BE2C (cell line): Measurements from ENCODE around the gene RADIL.

Experiments
- DNase-seq: peaks from one replicate; pipeline ENCODE4 v3.0.0-alpha.2; 2020
- H3K27me3 ChIP-seq: fragments of 250-450 bp; sonication (Bioruptor Pico); 2 replicates; pipeline ENCODE4 v1.5.1; 2020; ENCODE audit warnings: mild to moderate bottlenecking
- H3K36me3 ChIP-seq: fragments of 250-450 bp; sonication (Bioruptor Pico); 2 replicates; pipeline ENCODE4 v1.5.1; 2020; ENCODE audit warnings: mild to moderate bottlenecking
- H3K4me1 ChIP-seq: fragments of 250-450 bp; sonication (Bioruptor Pico); 2 replicates; pipeline ENCODE4 v1.5.1; 2020
- H3K4me3 ChIP-seq: 2 replicates; pipeline ENCODE4 v1.5.1; 2011; ENCODE audit warnings: low read depth, low read length
- H3K9me3 ChIP-seq: fragments of 250-450 bp; sonication (Bioruptor Pico); 2 replicates; pipeline ENCODE4 v1.5.1; 2020
- TF ChIP-seq, protein P1 (sequence below): IDR thresholded peaks from 2 replicates; pipeline ENCODE4 v1.5.1; 2012; ENCODE audit warnings: mild to moderate bottlenecking, low read depth, low read length

Gene RADIL

DNA sequence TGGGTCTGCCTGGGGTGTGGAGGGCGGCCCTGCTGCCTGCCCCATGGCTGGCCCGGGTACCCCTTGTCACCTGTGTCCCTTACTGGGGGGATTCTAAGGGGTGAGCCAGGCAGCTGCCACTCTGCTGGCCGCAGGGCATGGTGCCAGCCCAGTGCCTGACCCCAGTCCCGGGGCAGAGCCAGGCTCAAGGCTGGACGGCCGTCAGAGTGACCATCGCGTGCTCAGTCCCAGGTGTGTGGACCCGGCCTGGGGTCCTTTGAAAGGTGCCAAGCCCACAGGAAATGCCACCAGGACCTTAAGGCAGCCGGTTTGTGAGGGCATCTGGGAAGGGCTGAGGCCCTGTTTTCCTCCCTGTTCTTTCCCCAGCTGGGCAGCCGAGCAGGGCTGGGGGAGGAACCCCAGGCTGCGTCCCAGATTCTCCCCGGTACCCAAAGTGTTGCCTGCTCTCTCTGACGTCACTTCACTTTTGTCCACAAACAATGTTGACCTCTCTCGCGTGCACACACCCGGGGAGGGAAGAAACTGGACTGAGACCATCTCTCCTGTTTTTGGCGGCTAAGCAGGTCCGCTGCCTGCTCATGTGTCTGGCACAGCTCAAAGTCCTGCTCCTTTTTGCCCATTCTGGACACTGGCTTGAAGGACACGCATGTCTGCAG, 59.3 kb downstream of the RADIL start:
- Histone ChIP-seq H3K27me3 (no peaks in the 10 kb centered on the region), H3K4me1 (no peaks in the 10 kb centered on the region), H3K36me3 (no peaks in the 10 kb centered on the region), H3K9me3 (no peaks in the 10 kb centered on the region), H3K4me3 (no peak overlapping the region)
- DNase-seq = no peak
- TF ChIP-seq, protein P1, sequence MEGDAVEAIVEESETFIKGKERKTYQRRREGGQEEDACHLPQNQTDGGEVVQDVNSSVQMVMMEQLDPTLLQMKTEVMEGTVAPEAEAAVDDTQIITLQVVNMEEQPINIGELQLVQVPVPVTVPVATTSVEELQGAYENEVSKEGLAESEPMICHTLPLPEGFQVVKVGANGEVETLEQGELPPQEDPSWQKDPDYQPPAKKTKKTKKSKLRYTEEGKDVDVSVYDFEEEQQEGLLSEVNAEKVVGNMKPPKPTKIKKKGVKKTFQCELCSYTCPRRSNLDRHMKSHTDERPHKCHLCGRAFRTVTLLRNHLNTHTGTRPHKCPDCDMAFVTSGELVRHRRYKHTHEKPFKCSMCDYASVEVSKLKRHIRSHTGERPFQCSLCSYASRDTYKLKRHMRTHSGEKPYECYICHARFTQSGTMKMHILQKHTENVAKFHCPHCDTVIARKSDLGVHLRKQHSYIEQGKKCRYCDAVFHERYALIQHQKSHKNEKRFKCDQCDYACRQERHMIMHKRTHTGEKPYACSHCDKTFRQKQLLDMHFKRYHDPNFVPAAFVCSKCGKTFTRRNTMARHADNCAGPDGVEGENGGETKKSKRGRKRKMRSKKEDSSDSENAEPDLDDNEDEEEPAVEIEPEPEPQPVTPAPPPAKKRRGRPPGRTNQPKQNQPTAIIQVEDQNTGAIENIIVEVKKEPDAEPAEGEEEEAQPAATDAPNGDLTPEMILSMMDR = no peak

GRCh38 chr7:4823441-4824119, 59.9 kb downstream of the RADIL start:
- no peaks in the 10 kb centered on the region for H3K36me3 ChIP-seq
- TF ChIP-seq, protein P1 = no peak
- H3K9me3 ChIP-seq = no peaks in the 10 kb centered on the region
- H3K27me3 ChIP-seq = no peaks in the 10 kb centered on the region
- H3K4me1 ChIP-seq = no peaks in the 10 kb centered on the region
- DNase-seq = no peak
- H3K4me3 ChIP-seq = no peak overlapping the region

- no peak for DNase-seq
- Histone ChIP-seq H3K27me3 (no peaks in the 10 kb centered on the region), H3K4me3 (no peak overlapping the region), H3K4me1 (no peaks in the 10 kb centered on the region), H3K36me3 (no peaks in the 10 kb centered on the region), H3K9me3 (no peaks in the 10 kb centered on the region)
- TF ChIP-seq, protein P1 = no peak
These were observed 60.8 kb downstream of the RADIL start for GRCh38 chr7:4822677-4823076.

GRCh38 chr7:4820967-4821471, 62.5 kb downstream of the RADIL start:
- Histone ChIP-seq H3K9me3 (no peaks in the 10 kb centered on the region), H3K4me3 (no peak overlapping the region), H3K36me3 (no peaks in the 10 kb centered on the region), H3K27me3 (no peaks in the 10 kb centered on the region), H3K4me1 (no peaks in the 10 kb centered on the region)
- TF ChIP-seq, protein P1 = no peak
- no peak for DNase-seq

DNA sequence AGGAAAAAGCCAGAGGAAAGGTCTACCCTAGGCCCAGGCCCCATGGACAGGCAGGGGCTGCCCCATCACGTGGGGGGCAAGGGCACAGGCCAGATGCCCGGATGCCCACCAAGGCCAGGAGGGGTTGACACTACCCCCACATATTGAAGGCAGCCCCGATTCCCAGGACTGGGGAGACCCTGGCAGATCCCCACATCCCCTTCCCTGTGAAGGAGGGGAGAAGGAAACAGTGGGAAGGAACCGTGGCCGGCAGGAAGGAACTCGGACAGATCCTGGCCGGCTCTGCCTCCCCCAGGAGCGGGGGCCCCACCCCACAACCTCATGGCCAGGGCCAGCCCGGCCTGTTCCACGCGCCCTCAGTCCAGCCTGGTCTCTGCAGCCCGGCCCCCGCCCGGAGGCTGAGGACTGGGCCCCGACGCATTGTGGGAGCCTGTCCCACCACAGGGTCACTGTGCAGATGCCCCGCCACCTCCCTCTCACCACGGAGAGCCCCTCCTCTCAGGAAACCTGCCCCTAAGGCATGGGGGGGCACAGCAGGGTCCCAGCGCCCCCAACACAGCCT, 63.0 kb downstream of the RADIL start:
- Histone ChIP-seq H3K4me1 (no peaks in the 10 kb centered on the region), H3K9me3 (no peaks in the 10 kb centered on the region), H3K4me3 (no peak overlapping the region), H3K36me3 (no peaks in the 10 kb centered on the region), H3K27me3 (no peaks in the 10 kb centered on the region)
- TF ChIP-seq, protein P1 = no peak
- DNase-seq = no peak
